GM12801 (cell line): ENCODE results near the gene NEXN.

Source experiments
- CTCF ChIP-seq: IDR thresholded peaks from one replicate; pipeline ENCODE4 v1.5.1; 2011; ENCODE audit warnings: control low read depth; ENCODE audit not compliant: insufficient read length; ENCODE audit errors: extremely low read depth

Gene NEXN

GRCh38 chr1:77888081-77888780, at the start of gene NEXN:
Gene NEXN, plus strand, starts transcription at chr1:77888624. Its CDS starts 27,483 bp downstream, at chr1:77916107.
- TF ChIP-seq CTCF = no peak

GRCh38 chr1:77841574-77841973, 46.9 kb upstream of the NEXN start:
- no peak for TF ChIP-seq CTCF

- TF ChIP-seq CTCF = no peak
Measured at GRCh38 chr1:77845951-77846350, 42.5 kb upstream of the NEXN start.

GRCh38 chr1:77846966-77847365, 41.5 kb upstream of the NEXN start:
- no peak for TF ChIP-seq CTCF

GRCh38 chr1:77847621-77848080, 40.8 kb upstream of the NEXN start:
- no peak for TF ChIP-seq CTCF

GRCh38 chr1:77850082-77850481, 38.3 kb upstream of the NEXN start:
- no peak for TF ChIP-seq CTCF

GRCh38 chr1:77857552-77857951, 30.9 kb upstream of the NEXN start:
- TF ChIP-seq CTCF = no peak
